Measurements from ENCODE around the gene SMPD2.

SMPD2 gene

DNA sequence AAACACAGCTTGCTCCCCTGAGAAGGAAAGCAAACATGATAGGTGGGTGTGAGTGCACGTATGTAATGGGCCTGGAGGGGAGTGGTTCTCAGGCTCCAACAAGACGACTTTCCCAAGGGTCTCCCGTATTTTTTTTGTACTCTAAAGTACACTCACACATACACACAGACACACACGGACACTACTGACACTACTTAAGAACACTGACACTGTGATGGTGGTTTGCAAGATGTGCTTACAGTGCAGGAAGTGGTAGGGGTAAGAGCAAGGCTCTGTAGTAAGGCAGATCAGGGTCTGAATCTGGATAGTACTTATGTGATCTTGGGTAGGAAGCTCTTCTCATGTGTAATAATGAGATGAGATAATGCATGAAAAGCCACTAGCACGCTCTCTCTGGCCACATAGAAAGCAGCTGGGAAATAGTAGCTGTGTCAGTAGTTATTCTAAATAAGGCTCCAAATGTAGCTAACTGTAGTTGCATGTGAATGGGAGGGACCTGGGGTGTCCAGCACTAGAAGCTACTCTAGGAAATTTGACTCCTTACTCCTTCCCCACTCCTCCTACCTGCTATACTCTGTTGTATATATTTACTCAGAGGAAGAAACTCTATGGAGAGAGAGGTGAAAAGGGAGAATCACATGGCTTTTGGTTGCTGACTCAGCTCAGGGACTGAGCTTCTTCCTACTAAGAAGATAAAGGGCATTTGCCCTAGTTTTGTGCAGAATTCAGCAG is 50.8 kb downstream of the SMPD2 start:
- Histone ChIP-seq H3K4me2 (peak overlapping the region; percentile 74), H3K4me3 (IDR thresholded peaks at IDR 0.05; ENCODE audit: insufficient read depth, low read depth, low read length) (no peak overlapping the region), H3K9ac (peak overlapping the region; percentile 46; the same call in 1 of the 2 replicates), H3K27ac (peak overlapping the region; percentile 82), H3K36me3 (ENCODE audit: insufficient read depth) (no peaks in the 10 kb centered on the region; the same call in 1 of the 2 replicates), H3K4me1 (ENCODE audit: low read depth, poor library complexity, severe bottlenecking) (peaks cover 31% of the 10 kb centered on the region), H3K79me2 (ENCODE audit: insufficient read depth, low read depth) (no peaks in the 10 kb centered on the region), H4K20me1 (ENCODE audit: insufficient read depth) (no peaks in the 10 kb centered on the region), H2AFZ (ENCODE audit: low read depth) (peak overlapping the region; percentile 75), H3K27me3 (ENCODE audit: insufficient read depth, low read depth) (no peaks in the 10 kb centered on the region)
- TF ChIP-seq, protein P1, sequence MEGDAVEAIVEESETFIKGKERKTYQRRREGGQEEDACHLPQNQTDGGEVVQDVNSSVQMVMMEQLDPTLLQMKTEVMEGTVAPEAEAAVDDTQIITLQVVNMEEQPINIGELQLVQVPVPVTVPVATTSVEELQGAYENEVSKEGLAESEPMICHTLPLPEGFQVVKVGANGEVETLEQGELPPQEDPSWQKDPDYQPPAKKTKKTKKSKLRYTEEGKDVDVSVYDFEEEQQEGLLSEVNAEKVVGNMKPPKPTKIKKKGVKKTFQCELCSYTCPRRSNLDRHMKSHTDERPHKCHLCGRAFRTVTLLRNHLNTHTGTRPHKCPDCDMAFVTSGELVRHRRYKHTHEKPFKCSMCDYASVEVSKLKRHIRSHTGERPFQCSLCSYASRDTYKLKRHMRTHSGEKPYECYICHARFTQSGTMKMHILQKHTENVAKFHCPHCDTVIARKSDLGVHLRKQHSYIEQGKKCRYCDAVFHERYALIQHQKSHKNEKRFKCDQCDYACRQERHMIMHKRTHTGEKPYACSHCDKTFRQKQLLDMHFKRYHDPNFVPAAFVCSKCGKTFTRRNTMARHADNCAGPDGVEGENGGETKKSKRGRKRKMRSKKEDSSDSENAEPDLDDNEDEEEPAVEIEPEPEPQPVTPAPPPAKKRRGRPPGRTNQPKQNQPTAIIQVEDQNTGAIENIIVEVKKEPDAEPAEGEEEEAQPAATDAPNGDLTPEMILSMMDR (conservative IDR thresholded peaks at IDR 0.05; ENCODE audit: low read depth, low read length): no peak

Data from KMS-11 (cell line).